Measurements from ENCODE around the gene SIRPG. TPM values are rescaled to one million over a fixed set of nuclear protein-coding genes. Genes with fewer than 3 reads are reported as not detected.

Gene SIRPG
- total RNA-seq, 1 donor from 2014 or later = not detected

DNA sequence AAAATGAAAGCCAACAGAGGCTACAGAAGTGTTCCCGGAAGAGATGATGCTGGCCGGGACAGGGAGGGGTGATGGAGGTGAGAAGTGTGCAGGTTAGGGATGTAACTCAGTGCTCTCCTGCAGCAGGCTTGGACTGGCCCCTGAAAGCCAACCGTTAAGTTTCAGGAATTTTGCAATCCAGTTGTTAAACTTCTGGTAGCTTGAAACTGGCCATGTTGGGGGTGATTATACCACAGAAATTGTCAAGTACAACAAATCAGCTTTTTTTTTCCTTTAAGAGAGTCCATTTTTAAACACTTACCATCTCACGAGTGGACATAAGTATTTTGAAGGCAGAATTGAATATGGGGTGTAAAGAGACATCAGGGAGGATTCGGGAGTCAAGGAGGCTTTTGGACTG is 29.0 kb downstream of the SIRPG start:
- DNase-seq (ENCODE audit: low spot score) = no peak
- Mint-ChIP-seq H3K36me3 (no peaks in the 10 kb centered on the region), H3K9me3 (no peaks in the 10 kb centered on the region), H3K4me3 (no peak overlapping the region), H3K4me1 (peaks cover 2% of the 10 kb centered on the region), H3K27me3 (ENCODE audit: insufficient read depth, low read depth) (peaks cover 4% of the 10 kb centered on the region), H3K27ac (no peak overlapping the region)
- no peaks in the 10 kb centered on the region for H4K20me1 ChIP-seq (ENCODE audit: low read depth)
- no peaks in the 10 kb centered on the region for H3K79me2 ChIP-seq (ENCODE audit: low read depth)
- H3F3A ChIP-seq (ENCODE audit: low read depth) = no peaks in the 10 kb centered on the region
- no peaks in the 10 kb centered on the region for H3K36me3 ChIP-seq
- H3K27me3 ChIP-seq = no peaks in the 10 kb centered on the region
- no peaks in the 10 kb centered on the region for H3K4me1 ChIP-seq
- H2AFZ ChIP-seq (replicated peaks) = no peak overlapping the region
- H3K9ac ChIP-seq = no peak overlapping the region
- TF ChIP-seq EZH2phosphoT487 (IDR thresholded peaks at IDR 0.05) (no peak), EZH2 (IDR thresholded peaks at IDR 0.05) (no peak)
- TF ChIP-seq, protein P1, sequence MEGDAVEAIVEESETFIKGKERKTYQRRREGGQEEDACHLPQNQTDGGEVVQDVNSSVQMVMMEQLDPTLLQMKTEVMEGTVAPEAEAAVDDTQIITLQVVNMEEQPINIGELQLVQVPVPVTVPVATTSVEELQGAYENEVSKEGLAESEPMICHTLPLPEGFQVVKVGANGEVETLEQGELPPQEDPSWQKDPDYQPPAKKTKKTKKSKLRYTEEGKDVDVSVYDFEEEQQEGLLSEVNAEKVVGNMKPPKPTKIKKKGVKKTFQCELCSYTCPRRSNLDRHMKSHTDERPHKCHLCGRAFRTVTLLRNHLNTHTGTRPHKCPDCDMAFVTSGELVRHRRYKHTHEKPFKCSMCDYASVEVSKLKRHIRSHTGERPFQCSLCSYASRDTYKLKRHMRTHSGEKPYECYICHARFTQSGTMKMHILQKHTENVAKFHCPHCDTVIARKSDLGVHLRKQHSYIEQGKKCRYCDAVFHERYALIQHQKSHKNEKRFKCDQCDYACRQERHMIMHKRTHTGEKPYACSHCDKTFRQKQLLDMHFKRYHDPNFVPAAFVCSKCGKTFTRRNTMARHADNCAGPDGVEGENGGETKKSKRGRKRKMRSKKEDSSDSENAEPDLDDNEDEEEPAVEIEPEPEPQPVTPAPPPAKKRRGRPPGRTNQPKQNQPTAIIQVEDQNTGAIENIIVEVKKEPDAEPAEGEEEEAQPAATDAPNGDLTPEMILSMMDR (IDR thresholded peaks at IDR 0.05) = no peak
- H3K27ac ChIP-seq = no peak overlapping the region
- H3K4me3 ChIP-seq = no peak overlapping the region
- H3K9me3 ChIP-seq (ENCODE audit: low read depth) = no peaks in the 10 kb centered on the region
- H3K4me2 ChIP-seq = no peak overlapping the region

DNA sequence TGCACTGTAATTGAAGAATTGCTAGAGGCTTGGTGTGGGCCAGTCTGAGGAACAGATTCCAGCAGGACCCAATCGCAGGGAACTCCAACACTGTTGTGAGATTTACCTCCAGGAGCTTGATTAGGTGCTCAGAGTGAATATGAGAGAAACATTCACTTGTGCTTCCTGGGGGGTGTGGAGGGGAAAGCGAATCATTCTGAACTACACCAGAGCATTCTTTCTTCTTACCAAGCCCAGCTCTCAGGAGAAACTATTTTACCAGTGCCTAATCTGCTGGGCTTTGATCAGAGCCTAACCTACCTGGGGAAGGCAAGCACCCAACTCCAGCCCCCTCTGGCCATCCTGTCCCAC is 30.4 kb downstream of the SIRPG start:
- Histone ChIP-seq H3K27me3 (no peaks in the 10 kb centered on the region), H3K36me3 (no peaks in the 10 kb centered on the region), H2AFZ (replicated peaks) (no peak overlapping the region), H3K4me1 (no peaks in the 10 kb centered on the region), H3K4me2 (no peak overlapping the region), H3K27ac (no peak overlapping the region), H4K20me1 (ENCODE audit: low read depth) (no peaks in the 10 kb centered on the region), H3K79me2 (ENCODE audit: low read depth) (no peaks in the 10 kb centered on the region), H3K9ac (no peak overlapping the region), H3K9me3 (ENCODE audit: low read depth) (no peaks in the 10 kb centered on the region), H3K4me3 (no peak overlapping the region), H3F3A (ENCODE audit: low read depth) (no peaks in the 10 kb centered on the region)
- TF ChIP-seq, protein P1 (IDR thresholded peaks at IDR 0.05) = no peak
- TF ChIP-seq EZH2 (IDR thresholded peaks at IDR 0.05) (no peak), EZH2phosphoT487 (IDR thresholded peaks at IDR 0.05) (no peak)
- H3K4me1 Mint-ChIP-seq = peaks cover 2% of the 10 kb centered on the region
- no peaks in the 10 kb centered on the region for H3K9me3 Mint-ChIP-seq
- H3K27ac Mint-ChIP-seq = no peak overlapping the region
- DNase-seq (ENCODE audit: low spot score) = no peak
- H3K4me3 Mint-ChIP-seq = no peak overlapping the region
- H3K36me3 Mint-ChIP-seq = no peaks in the 10 kb centered on the region
- peaks cover 7% of the 10 kb centered on the region for H3K27me3 Mint-ChIP-seq (ENCODE audit: insufficient read depth, low read depth)

DNA sequence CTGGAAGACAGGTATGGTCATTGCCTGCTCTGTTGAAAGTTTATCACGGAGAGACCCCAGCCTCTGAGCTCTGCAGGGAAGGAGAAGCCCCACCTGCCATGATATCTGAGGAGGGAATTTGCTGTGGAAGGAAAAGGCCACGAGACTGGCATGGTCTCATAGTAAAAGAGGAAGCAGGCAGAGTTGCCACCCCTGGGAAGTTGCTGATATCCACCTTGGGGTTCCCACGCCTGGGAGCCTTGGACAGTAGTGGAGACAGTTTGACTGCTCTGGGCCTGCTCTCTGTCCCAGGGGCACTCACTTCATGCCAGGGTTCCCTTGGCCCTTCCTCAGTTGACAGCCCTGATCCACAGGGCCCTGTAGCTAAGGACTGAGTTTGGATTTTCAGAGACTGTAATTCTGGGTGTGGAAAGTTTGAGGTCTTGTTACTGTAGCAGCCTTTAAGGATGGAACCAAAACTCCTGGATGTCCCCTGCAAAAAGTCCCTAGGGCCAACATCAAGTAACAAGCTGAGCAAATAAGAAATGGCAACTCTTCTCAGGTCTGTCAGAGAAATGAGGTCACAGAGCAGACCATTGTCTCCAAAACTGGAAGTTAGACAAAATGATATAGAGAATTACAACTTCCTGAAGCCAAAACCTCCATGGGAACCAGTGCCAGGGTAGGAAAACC is 30.9 kb downstream of the SIRPG start:
- no peak overlapping the region for H3K27ac Mint-ChIP-seq
- no peaks in the 10 kb centered on the region for H3K27me3 ChIP-seq
- no peak overlapping the region for H3K4me3 Mint-ChIP-seq
- H3K79me2 ChIP-seq (ENCODE audit: low read depth) = no peaks in the 10 kb centered on the region
- no peaks in the 10 kb centered on the region for H3K36me3 ChIP-seq
- no peaks in the 10 kb centered on the region for H3K9me3 ChIP-seq (ENCODE audit: low read depth)
- TF ChIP-seq, protein P1 (IDR thresholded peaks at IDR 0.05) = no peak
- TF ChIP-seq EZH2 (IDR thresholded peaks at IDR 0.05) (no peak), EZH2phosphoT487 (IDR thresholded peaks at IDR 0.05) (no peak)
- H3F3A ChIP-seq (ENCODE audit: low read depth) = no peaks in the 10 kb centered on the region
- H4K20me1 ChIP-seq (ENCODE audit: low read depth) = no peaks in the 10 kb centered on the region
- H3K9me3 Mint-ChIP-seq = no peaks in the 10 kb centered on the region
- H3K4me1 Mint-ChIP-seq = peaks cover 2% of the 10 kb centered on the region
- no peak overlapping the region for H3K9ac ChIP-seq
- no peaks in the 10 kb centered on the region for H3K36me3 Mint-ChIP-seq
- no peaks in the 10 kb centered on the region for H3K4me1 ChIP-seq
- DNase-seq (ENCODE audit: low spot score) = no peak
- H3K4me2 ChIP-seq = no peak overlapping the region
- peaks cover 7% of the 10 kb centered on the region for H3K27me3 Mint-ChIP-seq (ENCODE audit: insufficient read depth, low read depth)
- H3K27ac ChIP-seq = no peak overlapping the region
- H3K4me3 ChIP-seq = no peak overlapping the region
- H2AFZ ChIP-seq (replicated peaks) = no peak overlapping the region
